PC-9 (cell line): ENCODE results near the gene KIF5A. TPM values are rescaled to one million over a fixed set of nuclear protein-coding genes. Genes with fewer than 3 reads are reported as not detected.
A peak's percentile ranks its signal among the peaks of the same experiment; 100 is the strongest.

ENCODE experiments used
- BruUV-seq: library from RNA; stranded (reverse); fragments of 400-500 nt; replicated peaks from 2 replicates; lab custom pipeline; 2021; lab: Mats Ljungman, UMichigan
- CTCF ChIA-PET: fragments of 300-600 bp; sonication (Branson Sonifier 250); formaldehyde crosslinking; loops from one replicate; lab custom pipeline; 2022; ENCODE audit warnings: antibody characterized with exemption; lab: Charles Lee
- POLR2A ChIA-PET: fragments of 300-600 bp; sonication (Branson Sonifier 250); formaldehyde crosslinking; loops from one replicate; lab custom pipeline; 2022; ENCODE audit warnings: antibody characterized with exemption; ENCODE audit not compliant: unreplicated experiment; lab: Charles Lee
- DNase-seq, 2 experiments: peaks; one replicate each; pipeline versions ENCODE4 v3.0.0 to v3.0.0-alpha.2; 2015 to 2022; ENCODE audit warnings: mixed read lengths in 1 of 2
- H2AFZ ChIP-seq: fragments of 200-600 bp; sonication (generic); 2 replicates; pipeline ENCODE4 v1.8.1; 2017; ENCODE audit warnings: antibody characterized with exemption
- H3F3A ChIP-seq: fragments of 200-600 bp; sonication (generic); 2 replicates; pipeline ENCODE4 v1.8.1; 2017; ENCODE audit warnings: antibody characterized with exemption, mild to moderate bottlenecking, low read depth; ENCODE audit not compliant: insufficient read depth
- H3K27ac ChIP-seq: fragments of 200-600 bp; sonication (generic); 2 replicates; pipeline ENCODE4 v1.6.1; 2016; ENCODE audit warnings: mixed run types
- H3K27me3 ChIP-seq: fragments of 200-600 bp; sonication (generic); 2 replicates; pipeline ENCODE4 v1.6.1; 2016; ENCODE audit warnings: low read depth, mixed run types; ENCODE audit not compliant: insufficient read depth
- H3K36me3 ChIP-seq: fragments of 200-600 bp; sonication (generic); 2 replicates; pipeline ENCODE4 v1.6.1; 2016; ENCODE audit warnings: low read depth, mixed run types
- H3K4me1 ChIP-seq: fragments of 200-600 bp; sonication (generic); replicated peaks from 2 replicates; pipeline ENCODE4 v1.6.1; 2016; ENCODE audit warnings: mixed run types; ENCODE audit not compliant: insufficient read depth
- H3K4me2 ChIP-seq: fragments of 200-600 bp; sonication (generic); 2 replicates; pipeline ENCODE4 v1.6.1; 2017; ENCODE audit warnings: mixed run types
- H3K4me3 ChIP-seq: fragments of 200-600 bp; sonication (generic); 2 replicates; pipeline ENCODE4 v1.6.1; 2016; ENCODE audit warnings: mixed run types
- H3K79me2 ChIP-seq: fragments of 200-600 bp; sonication (generic); 2 replicates; pipeline ENCODE4 v1.6.1; 2017; ENCODE audit warnings: low read depth, mixed run types
- H3K9me2 ChIP-seq: fragments of 200-600 bp; sonication (generic); 2 replicates; pipeline ENCODE4 v1.8.1; 2017; ENCODE audit warnings: mild to moderate bottlenecking; ENCODE audit not compliant: insufficient read depth
- H3K9me3 ChIP-seq: fragments of 200-600 bp; sonication (generic); 2 replicates; pipeline ENCODE4 v1.8.1; 2016; ENCODE audit warnings: low read depth; ENCODE audit not compliant: insufficient read depth
- H4K20me1 ChIP-seq: fragments of 200-600 bp; sonication (generic); 2 replicates; pipeline ENCODE4 v1.8.1; 2017; ENCODE audit not compliant: insufficient read depth
- EZH2 ChIP-seq: fragments of 200-600 bp; sonication (generic); IDR thresholded peaks from 2 replicates; pipeline ENCODE4 v1.8.0; 2017; ENCODE audit warnings: antibody characterized with exemption, low read depth
- intact Hi-C: fragments of 100-400 bp; cut with micrococcal nuclease; formaldehyde crosslinking; loops from one replicate; pipeline ENCODE4 v1.10.0; 2022; ENCODE audit not compliant: unreplicated experiment
- total RNA-seq: library from RNA; stranded (reverse); gene quantifications from 2 replicates; pipeline ENCODE4 v1.2.3, GENCODE V29; 2021
- TF ChIP-seq, protein P1 (sequence below): fragments of 200-600 bp; sonication (generic); conservative IDR thresholded peaks from 2 replicates; pipeline ENCODE4 v1.6.1; 2017; ENCODE audit warnings: mixed run types, antibody characterized with exemption, mild to moderate bottlenecking, moderate library complexity

KIF5A gene
- total RNA-seq, 1 experiment from 2014 or later: 0.07 TPM

DNA sequence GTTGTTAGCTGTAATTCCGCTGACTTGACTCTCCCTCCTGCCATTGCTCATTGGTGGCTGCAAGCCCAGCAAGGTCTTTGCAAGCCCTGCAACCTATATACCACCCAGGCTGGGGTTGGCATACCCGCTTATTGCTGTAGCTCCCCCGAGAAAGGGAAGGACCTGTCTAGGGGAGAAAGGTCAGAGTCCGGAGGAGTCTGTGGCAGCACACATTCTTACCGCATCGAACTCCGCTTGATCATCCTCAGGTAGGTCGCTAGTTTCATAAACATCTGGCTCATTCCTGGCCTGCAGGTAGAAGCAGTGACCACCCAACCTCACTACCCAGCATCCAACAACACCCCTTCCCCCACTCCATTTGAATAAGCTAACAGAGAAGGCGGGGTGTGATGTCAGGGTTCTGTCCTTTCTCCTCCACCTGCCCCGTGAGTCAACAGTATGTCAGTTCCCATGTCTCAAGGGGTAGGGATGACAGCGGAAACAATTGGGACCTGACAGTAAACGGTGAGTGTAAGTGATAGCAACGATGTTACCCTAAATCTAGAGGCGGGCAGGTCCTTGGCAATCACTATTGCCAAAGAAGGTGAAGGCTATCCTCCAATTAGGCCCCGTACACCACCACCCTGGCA is 3.9 kb upstream of the KIF5A start:
- Histone ChIP-seq H3K9me3 (no peaks in the 10 kb centered on the region), H4K20me1 (peaks cover 10% of the 10 kb centered on the region; the same call in 1 of the 2 replicates), H3K36me3 (peaks cover 7% of the 10 kb centered on the region), H3K4me1 (peaks cover 9% of the 10 kb centered on the region), H3F3A (peaks cover 13% of the 10 kb centered on the region; the same call in 1 of the 2 replicates), H3K27ac (peak overlapping the region; percentile 45), H3K79me2 (peaks cover 29% of the 10 kb centered on the region), H3K27me3 (no peaks in the 10 kb centered on the region), H3K4me2 (peak overlapping the region; percentile 76), H3K4me3 (peak overlapping the region; percentile 59), H2AFZ (peak overlapping the region; percentile 88), H3K9me2 (no peaks in the 10 kb centered on the region)
- ChIA-PET CTCF (interaction anchor here (0.7 kb wide), 1 partner anchor 1720 kb away, joined by 11 read pairs; no protein-coding TSS in a partner anchor), POLR2A (no interaction called here)
- intact Hi-C loops: loop anchor here (2.0 kb wide), 2 partner anchors 23 to 45 kb away; partner anchors contain the start of genes MBD6 and PIP4K2C
- no peak for TF ChIP-seq EZH2
- TF ChIP-seq, protein P1, sequence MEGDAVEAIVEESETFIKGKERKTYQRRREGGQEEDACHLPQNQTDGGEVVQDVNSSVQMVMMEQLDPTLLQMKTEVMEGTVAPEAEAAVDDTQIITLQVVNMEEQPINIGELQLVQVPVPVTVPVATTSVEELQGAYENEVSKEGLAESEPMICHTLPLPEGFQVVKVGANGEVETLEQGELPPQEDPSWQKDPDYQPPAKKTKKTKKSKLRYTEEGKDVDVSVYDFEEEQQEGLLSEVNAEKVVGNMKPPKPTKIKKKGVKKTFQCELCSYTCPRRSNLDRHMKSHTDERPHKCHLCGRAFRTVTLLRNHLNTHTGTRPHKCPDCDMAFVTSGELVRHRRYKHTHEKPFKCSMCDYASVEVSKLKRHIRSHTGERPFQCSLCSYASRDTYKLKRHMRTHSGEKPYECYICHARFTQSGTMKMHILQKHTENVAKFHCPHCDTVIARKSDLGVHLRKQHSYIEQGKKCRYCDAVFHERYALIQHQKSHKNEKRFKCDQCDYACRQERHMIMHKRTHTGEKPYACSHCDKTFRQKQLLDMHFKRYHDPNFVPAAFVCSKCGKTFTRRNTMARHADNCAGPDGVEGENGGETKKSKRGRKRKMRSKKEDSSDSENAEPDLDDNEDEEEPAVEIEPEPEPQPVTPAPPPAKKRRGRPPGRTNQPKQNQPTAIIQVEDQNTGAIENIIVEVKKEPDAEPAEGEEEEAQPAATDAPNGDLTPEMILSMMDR: no peak
- no peak for DNase-seq
- TSS peak; percentile 37 for BruUV-seq

DNA sequence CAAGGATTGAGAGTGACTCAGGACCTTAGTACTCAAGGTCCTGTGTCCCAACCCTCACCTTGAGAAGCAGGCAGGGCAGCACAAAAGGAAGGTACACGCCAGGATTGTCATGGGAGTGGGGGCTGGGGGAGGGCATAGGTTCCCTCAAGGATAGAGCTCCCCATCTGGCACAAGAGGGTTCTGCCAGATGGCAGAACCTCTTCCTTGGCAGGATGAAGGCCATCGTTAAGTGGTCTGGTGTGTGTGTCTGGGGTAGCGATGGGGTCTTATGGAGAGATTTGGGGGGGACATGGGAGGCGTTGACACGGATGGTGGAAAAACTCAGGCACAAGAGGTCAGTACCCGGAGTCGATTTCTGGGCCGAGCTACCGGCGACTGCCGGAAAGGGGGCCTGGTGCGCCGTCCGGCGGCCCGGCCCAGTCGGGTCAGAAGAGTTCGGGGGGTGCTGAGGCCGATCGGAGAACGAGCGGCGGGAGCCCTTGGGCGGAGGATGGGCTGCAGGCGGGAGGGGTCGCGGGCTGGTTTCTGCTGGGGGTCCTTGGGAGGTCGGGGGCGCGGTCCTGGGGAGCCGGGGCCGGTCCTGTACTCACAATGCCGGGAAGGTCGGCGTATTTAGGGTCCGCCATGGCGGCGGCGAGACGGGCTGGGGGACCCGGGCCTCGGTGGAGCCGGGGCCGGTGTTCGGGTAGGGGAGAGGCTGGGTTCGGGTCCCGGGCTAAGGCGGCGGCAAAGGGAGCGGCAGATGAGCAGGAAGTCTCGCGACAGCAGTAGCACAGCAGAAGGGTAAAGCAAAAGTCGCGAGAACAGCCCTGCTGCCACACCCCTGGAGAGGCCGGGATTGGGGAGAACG is 3.2 kb upstream of the KIF5A start, which contains the start of gene DCTN2:
TSS of gene DCTN2 (minus strand) at position 755 of the 850 bp plus-strand sequence. CDS start at position 626, 129 bp downstream.
- Histone ChIP-seq H3K79me2 (peaks cover 29% of the 10 kb centered on the region), H3K4me3 (peak within 1 kb of the TSS; percentile 59), H3K36me3 (peaks cover 7% of the 10 kb centered on the region), H3F3A (peaks cover 13% of the 10 kb centered on the region; the same call in 1 of the 2 replicates), H3K27ac (peak within 1 kb of the TSS; percentile 45), H3K4me1 (peaks cover 9% of the 10 kb centered on the region), H4K20me1 (peaks cover 10% of the 10 kb centered on the region; the same call in 1 of the 2 replicates), H2AFZ (peak within 1 kb of the TSS; percentile 88), H3K27me3 (no peaks in the 10 kb centered on the region), H3K9me3 (no peaks in the 10 kb centered on the region), H3K4me2 (peak within 1 kb of the TSS; percentile 76), H3K9me2 (no peaks in the 10 kb centered on the region)
- peak; percentile 89 to 93 for DNase-seq
- ChIA-PET CTCF (interaction anchor here (0.7 kb wide), 1 partner anchor 1721 kb away, joined by 11 read pairs; no protein-coding TSS in a partner anchor), POLR2A (interaction anchor here (0.6 to 0.7 kb wide), 4 partner anchors 45 to 233 kb away, joined by 3 to 7 read pairs (median 5); partner anchors contain the start of gene PIP4K2C)
- no peak for TF ChIP-seq EZH2
- TF ChIP-seq, protein P1: no peak; the same call in 1 of the 2 replicates
- BruUV-seq: no TSS peak
- intact Hi-C loops: loop anchor here (2.0 kb wide), 2 partner anchors 24 to 44 kb away; partner anchors contain the start of genes MBD6 and PIP4K2C
